HepG2 (cell line): ENCODE results near the gene YIF1A. TPM values are rescaled to one million over a fixed set of nuclear protein-coding genes. Genes with fewer than 3 reads are reported as not detected.
A peak's percentile ranks its signal among the peaks of the same experiment; 100 is the strongest.

Experiments used
- ETV6 ChIP-seq: sonication (generic); formaldehyde crosslinking; conservative IDR thresholded peaks from 2 replicates; pipeline ENCODE4 v1.4.0; 2020; ENCODE audit warnings: missing genetic modification reagents
- HMGXB3 ChIP-seq: sonication (generic); formaldehyde crosslinking; IDR thresholded peaks from 2 replicates; pipeline ENCODE4 v1.4.0; 2020; ENCODE audit warnings: missing genetic modification reagents, borderline replicate concordance
- HOMEZ ChIP-seq: IDR thresholded peaks from 2 replicates; pipeline ENCODE4 v1.6.1; 2016; ENCODE audit warnings: low read depth
- NAIF1 ChIP-seq: sonication (generic); formaldehyde crosslinking; IDR thresholded peaks from 2 replicates; pipeline ENCODE4 v1.5.0; 2020; ENCODE audit warnings: mild to moderate bottlenecking, missing genetic modification reagents, borderline replicate concordance
- PAXIP1 ChIP-seq: sonication (generic); formaldehyde crosslinking; conservative IDR thresholded peaks from 2 replicates; pipeline ENCODE4 v1.4.0; 2020; ENCODE audit warnings: mild to moderate bottlenecking, missing genetic modification reagents, moderate library complexity
- SAP130 ChIP-seq: IDR thresholded peaks from 2 replicates; pipeline ENCODE4 v1.6.1; 2016; ENCODE audit warnings: low read depth
- TAF15 ChIP-seq: fragments of 200-400 bp; formaldehyde crosslinking; IDR thresholded peaks from one replicate; pipeline ENCODE4 v1.6.1; 2018; ENCODE audit warnings: mild to moderate bottlenecking, low read depth, low read length; ENCODE audit not compliant: poor library complexity, severe bottlenecking
- TFAP4 ChIP-seq: sonication (generic); IDR thresholded peaks from 2 replicates; pipeline ENCODE4 v1.6.1; 2016; ENCODE audit warnings: low read depth, borderline replicate concordance
- TGIF2 ChIP-seq: IDR thresholded peaks from 2 replicates; pipeline ENCODE4 v1.6.1; 2016; ENCODE audit warnings: control low read depth, missing compliant biosample characterization
- ZBTB10 ChIP-seq: sonication (generic); formaldehyde crosslinking; IDR thresholded peaks from 2 replicates; pipeline ENCODE4 v1.4.0; 2020; ENCODE audit warnings: missing genetic modification reagents, borderline replicate concordance
- ZBTB8A ChIP-seq: sonication (generic); formaldehyde crosslinking; IDR thresholded peaks from 2 replicates; pipeline ENCODE4 v1.4.0; 2020; ENCODE audit warnings: mild to moderate bottlenecking, low read depth, missing genetic modification reagents, borderline replicate concordance
- ZFP41 ChIP-seq: sonication (generic); formaldehyde crosslinking; IDR thresholded peaks from 2 replicates; pipeline ENCODE4 v1.4.0; 2020; ENCODE audit warnings: mild to moderate bottlenecking, missing genetic modification reagents, borderline replicate concordance
- ZNF350 ChIP-seq: sonication (generic); formaldehyde crosslinking; IDR thresholded peaks from 2 replicates; pipeline ENCODE4 v1.4.0; 2020; ENCODE audit warnings: mild to moderate bottlenecking, low read depth, missing genetic modification reagents, borderline replicate concordance
- ZNF772 ChIP-seq: sonication (generic); formaldehyde crosslinking; IDR thresholded peaks from 2 replicates; pipeline ENCODE4 v1.5.0; 2020; ENCODE audit warnings: mild to moderate bottlenecking, missing genetic modification reagents
- polyA plus RNA-seq, 8 experiments: library from polyadenylated mRNA; depleted of rRNA in 3 of 8; stranded (reverse) in 7 of 8; unstranded in 1 of 8; fragments of >200 nt; fragmentation: Illumina TruSeq in 4 of 8; extraction: Trizol in 4 of 8; gene quantifications; 2 replicates each; pipeline versions ENCODE4 v1.2.1 to v1.2.3, GENCODE V29; 2011 to 2016; ENCODE audit warnings: low read depth in 4 of 8, missing spikeins in 1 of 8, mixed read lengths in 1 of 8; ENCODE audit not compliant: insufficient read depth in 1 of 8
- total RNA-seq, 5 experiments: library from RNA; depleted of rRNA; stranded (reverse); fragments of >200 nt; fragmentation: Illumina TruSeq; extraction: Trizol; gene quantifications; 2 replicates each; pipeline ENCODE4 v1.2.3, GENCODE V29; 2016; ENCODE audit warnings: low read depth in 1 of 5

The YIF1A gene
- total and polyA plus RNA-seq, 2 of the 13 experiments (the other 11 are each of a cell fraction or from before 2014, with no cell fraction given): 133 to 145 TPM

- TF ChIP-seq TGIF2 (peak; percentile 9; the same call in 1 of the 2 replicates), SAP130 (CRISPR knock-in tag) (peak; percentile 56; the same call in 1 of the 2 replicates), HOMEZ (0 out of 2 replicates have a peak, but pooled peaks have one; percentile 12), TAF15 (no peak), ZBTB10 (no peak), ETV6 (CRISPR knock-in tag) (0 out of 2 replicates have a peak, but pooled peaks have one; percentile 17), NAIF1 (CRISPR knock-in tag) (no peak), ZBTB8A (no peak), ZNF350 (no peak), TFAP4 (no peak; the same call in 1 of the 2 replicates), ZNF772 (CRISPR knock-in tag) (no peak), PAXIP1 (peak; percentile 41), ZFP41 (CRISPR knock-in tag) (no peak), HMGXB3 (CRISPR knock-in tag) (no peak)
Observed at GRCh38 chr11:66313321-66314185, 24.6 kb upstream of the YIF1A start (continued).
